Thoracic aorta (tissue), 2 donors: ENCODE data around the gene OVCA2. TPM values are rescaled to one million over a fixed set of nuclear protein-coding genes. Genes with fewer than 3 reads are reported as not detected.
A peak's percentile ranks its signal among the peaks of the same experiment; 100 is the strongest.

Experiments
- ATAC-seq: fragments of 150-250 bp; one replicate; pipeline ENCODE4 v1.8.0; 2017; ENCODE audit warnings: low read depth; ENCODE audit not compliant: insufficient number of reproducible peaks, low FRiP score
- DNase-seq: peaks from one replicate; pipeline ENCODE4 v3.0.0-alpha.2; 2020; ENCODE audit warnings: low spot score
- H3K27ac ChIP-seq, 2 donors: fragments of 200-600 bp; sonication (generic); 1 replicate in 1 of 2; 2 replicates in 1 of 2; pipeline ENCODE4 v1.5.1; 2016; ENCODE audit warnings: mild to moderate bottlenecking in 2 of 2, moderate library complexity in 2 of 2
- H3K27me3 ChIP-seq: fragments of 200-600 bp; sonication (generic); replicated peaks from 2 replicates; pipeline ENCODE4 v1.6.0; 2016; ENCODE audit warnings: mild to moderate bottlenecking; ENCODE audit not compliant: insufficient read depth
- H3K36me3 ChIP-seq: fragments of 200-600 bp; sonication (generic); one replicate; pipeline ENCODE4 v1.5.1; 2016
- H3K4me1 ChIP-seq, 2 donors: fragments of 200-600 bp; sonication (generic); 1 replicate in 1 of 2; 2 replicates in 1 of 2; pipeline versions ENCODE4 v1.5.1 to v1.6.0; 2016; ENCODE audit warnings: low read depth in 2 of 2, mild to moderate bottlenecking in 1 of 2; ENCODE audit not compliant: control insufficient read depth in 1 of 2
- H3K4me3 ChIP-seq: fragments of 200-600 bp; sonication (generic); 2 replicates; pipeline ENCODE4 v1.5.1; 2016; ENCODE audit warnings: mild to moderate bottlenecking
- H3K9me3 ChIP-seq: fragments of 200-600 bp; sonication (generic); 2 replicates; pipeline ENCODE4 v1.5.1; 2016
- total RNA-seq, 2 donors: library from RNA; depleted of rRNA; stranded (reverse); fragments of >200 nt; gene quantifications; one replicate each; pipeline versions ENCODE4 v1.1.0 to v1.2.3, GENCODE V29; 2016
- TF ChIP-seq, protein P1 (sequence below): fragments of 200-600 bp; sonication (generic); IDR thresholded peaks from one replicate; pipeline ENCODE4 v1.5.1; 2019; ENCODE audit warnings: antibody characterized with exemption

The OVCA2 gene
- total RNA-seq, 2 donors from 2014 or later: 44.1 to 46.6 TPM

GRCh38 chr17:2089021-2089422 is 47.2 kb downstream of the OVCA2 start:
- no peak for ATAC-seq
- peaks cover 19 to 70% of the 10 kb centered on the region in 2 donors for H3K4me1 ChIP-seq

GRCh38 chr17:2090210-2090641 is 48.4 kb downstream of the OVCA2 start:
- no peaks in the 10 kb centered on the region for H3K27me3 ChIP-seq
- H3K36me3 ChIP-seq: no peaks in the 10 kb centered on the region
- peaks cover 19 to 70% of the 10 kb centered on the region in 2 donors for H3K4me1 ChIP-seq
- H3K9me3 ChIP-seq: no peaks in the 10 kb centered on the region
- H3K4me3 ChIP-seq: peak overlapping the region; percentile 63
- DNase-seq (no peak), ATAC-seq (no peak)
- TF ChIP-seq, protein P1, sequence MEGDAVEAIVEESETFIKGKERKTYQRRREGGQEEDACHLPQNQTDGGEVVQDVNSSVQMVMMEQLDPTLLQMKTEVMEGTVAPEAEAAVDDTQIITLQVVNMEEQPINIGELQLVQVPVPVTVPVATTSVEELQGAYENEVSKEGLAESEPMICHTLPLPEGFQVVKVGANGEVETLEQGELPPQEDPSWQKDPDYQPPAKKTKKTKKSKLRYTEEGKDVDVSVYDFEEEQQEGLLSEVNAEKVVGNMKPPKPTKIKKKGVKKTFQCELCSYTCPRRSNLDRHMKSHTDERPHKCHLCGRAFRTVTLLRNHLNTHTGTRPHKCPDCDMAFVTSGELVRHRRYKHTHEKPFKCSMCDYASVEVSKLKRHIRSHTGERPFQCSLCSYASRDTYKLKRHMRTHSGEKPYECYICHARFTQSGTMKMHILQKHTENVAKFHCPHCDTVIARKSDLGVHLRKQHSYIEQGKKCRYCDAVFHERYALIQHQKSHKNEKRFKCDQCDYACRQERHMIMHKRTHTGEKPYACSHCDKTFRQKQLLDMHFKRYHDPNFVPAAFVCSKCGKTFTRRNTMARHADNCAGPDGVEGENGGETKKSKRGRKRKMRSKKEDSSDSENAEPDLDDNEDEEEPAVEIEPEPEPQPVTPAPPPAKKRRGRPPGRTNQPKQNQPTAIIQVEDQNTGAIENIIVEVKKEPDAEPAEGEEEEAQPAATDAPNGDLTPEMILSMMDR: no peak
- peak overlapping the region; percentile 50 to 74 for H3K27ac ChIP-seq

More at GRCh38 chr17:2089021-2089422, 47.2 kb downstream of the OVCA2 start:
- no peaks in the 10 kb centered on the region for H3K27me3 ChIP-seq
- no peaks in the 10 kb centered on the region for H3K9me3 ChIP-seq
- peak overlapping the region; percentile 63 for H3K4me3 ChIP-seq
- peak overlapping the region; percentile 50 to 74 for H3K27ac ChIP-seq
- TF ChIP-seq, protein P1: no peak
- DNase-seq: no peak
- H3K36me3 ChIP-seq: no peaks in the 10 kb centered on the region

GRCh38 chr17:2090804-2091534 is 49.1 kb downstream of the OVCA2 start:
- Histone ChIP-seq H3K4me3 (no peak overlapping the region), H3K36me3 (no peaks in the 10 kb centered on the region), H3K9me3 (no peaks in the 10 kb centered on the region), H3K4me1 (peaks cover 16 to 66% of the 10 kb centered on the region in 2 donors), H3K27me3 (no peaks in the 10 kb centered on the region), H3K27ac (no peak overlapping the region)
- DNase-seq (no peak), ATAC-seq (no peak)
- TF ChIP-seq, protein P1: peak; percentile 23

DNA sequence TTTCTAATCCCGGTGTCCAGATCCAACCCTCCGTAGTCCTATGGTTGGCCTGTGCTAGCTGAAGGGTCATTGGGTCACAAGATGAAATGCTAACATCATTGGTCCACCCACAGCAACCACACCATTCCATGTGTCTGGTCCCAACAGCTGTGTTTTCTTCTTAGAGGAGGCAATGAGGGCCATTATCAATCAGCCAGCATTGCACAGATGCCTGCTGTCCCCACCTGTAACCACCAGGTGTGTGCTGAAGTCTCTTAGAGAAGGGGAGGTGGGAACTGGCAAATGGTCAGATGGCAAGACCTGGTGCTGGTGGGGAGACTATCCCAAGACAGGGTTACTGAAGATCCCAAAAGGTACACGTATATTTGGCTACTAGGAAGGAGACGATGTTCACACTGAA is 50.4 kb downstream of the OVCA2 start:
- H3K27me3 ChIP-seq: no peaks in the 10 kb centered on the region
- no peak overlapping the region for H3K4me3 ChIP-seq
- DNase-seq (no peak), ATAC-seq (no peak)
- TF ChIP-seq, protein P1: no peak
- peaks cover 15 to 54% of the 10 kb centered on the region in 2 donors for H3K4me1 ChIP-seq
- no peak overlapping the region for H3K27ac ChIP-seq
- H3K9me3 ChIP-seq: no peaks in the 10 kb centered on the region
- H3K36me3 ChIP-seq: no peaks in the 10 kb centered on the region

Other genes starting within 250 kb of the OVCA2 start
- 10 to 100 TPM; 12.6 to 13.3 TPM for gene SMYD4, start 212.1 kb upstream of the OVCA2 start, total RNA-seq
- gene RPA1, start 212.0 kb upstream of the OVCA2 start, total RNA-seq: 10 to 100 TPM; 15.4 to 40.0 TPM
- gene RTN4RL1, start 16.7 kb upstream of the OVCA2 start, total RNA-seq: 1 to 10 TPM; 5.4 to 8.0 TPM
- 10 to 100 TPM; 46.0 to 61.1 TPM for gene DPH1, start 11.9 kb upstream of the OVCA2 start, total RNA-seq
- gene HIC1, start 13.1 kb downstream of the OVCA2 start, total RNA-seq: 10 to 100 TPM; 38.3 to 53.9 TPM